Activated naive CD8-positive, alpha-beta T cell treated with anti-CD3 and anti-CD28 coated beads, Interleukin-2, amount 50 U/mL, for 24 hours (primary cell): ENCODE results near the gene HERC3.

Experiments used
- ATAC-seq: fragments of 150-1000 bp; cut with Tn5 transposase; one replicate; pipeline ENCODE4 v1.10.0; 2021
- DNase-seq: peaks from one replicate; pipeline ENCODE4 v3.0.0; 2021
- H3K27ac Mint-ChIP-seq: one replicate; pipeline ENCODE4 v1.8.0; 2021; ENCODE audit warnings: mild to moderate bottlenecking, mixed read lengths
- H3K27me3 Mint-ChIP-seq: one replicate; pipeline ENCODE4 v1.8.0; 2021; ENCODE audit warnings: mixed read lengths
- H3K36me3 Mint-ChIP-seq: one replicate; pipeline ENCODE4 v1.8.0; 2021; ENCODE audit warnings: low read depth, mixed read lengths
- H3K4me1 Mint-ChIP-seq: one replicate; pipeline ENCODE4 v1.8.0; 2021; ENCODE audit warnings: mixed read lengths
- H3K4me3 Mint-ChIP-seq: one replicate; pipeline ENCODE4 v1.8.0; 2021; ENCODE audit warnings: mild to moderate bottlenecking, moderate library complexity, mixed read lengths
- H3K9me3 Mint-ChIP-seq: one replicate; pipeline ENCODE4 v1.8.0; 2021; ENCODE audit warnings: mixed read lengths

The HERC3 gene

GRCh38 chr4:88702782-88703181 lies 110.5 kb downstream of the HERC3 start:
- no peak for DNase-seq
- no peaks in the 10 kb centered on the region for H3K9me3 Mint-ChIP-seq
- no peak for ATAC-seq
- no peaks in the 10 kb centered on the region for H3K27me3 Mint-ChIP-seq
- no peak overlapping the region for H3K27ac Mint-ChIP-seq
- H3K4me3 Mint-ChIP-seq = no peak overlapping the region
- peaks cover 15% of the 10 kb centered on the region for H3K36me3 Mint-ChIP-seq
- H3K4me1 Mint-ChIP-seq = peaks cover 5% of the 10 kb centered on the region

- DNase-seq (no peak), ATAC-seq (no peak)
- Mint-ChIP-seq H3K4me1 (peaks cover 5% of the 10 kb centered on the region), H3K27me3 (no peaks in the 10 kb centered on the region), H3K36me3 (peaks cover 31% of the 10 kb centered on the region), H3K4me3 (no peak overlapping the region), H3K27ac (no peak overlapping the region), H3K9me3 (no peaks in the 10 kb centered on the region)
Observed at GRCh38 chr4:88705223-88705622, 112.9 kb downstream of the HERC3 start.

- Mint-ChIP-seq H3K4me3 (no peak overlapping the region), H3K36me3 (peaks cover 38% of the 10 kb centered on the region), H3K4me1 (peaks cover 5% of the 10 kb centered on the region), H3K9me3 (no peaks in the 10 kb centered on the region), H3K27ac (peak overlapping the region; percentile 17), H3K27me3 (no peaks in the 10 kb centered on the region)
- no peak for ATAC-seq
- DNase-seq = no peak
Observed at GRCh38 chr4:88705805-88706492, 113.7 kb downstream of the HERC3 start.

GRCh38 chr4:88706574-88706973 lies 114.3 kb downstream of the HERC3 start:
- H3K4me3 Mint-ChIP-seq = no peak overlapping the region
- ATAC-seq (no peak), DNase-seq (no peak)
- peaks cover under 1% of the 10 kb centered on the region for H3K9me3 Mint-ChIP-seq
- peaks cover 5% of the 10 kb centered on the region for H3K4me1 Mint-ChIP-seq
- H3K27ac Mint-ChIP-seq = no peak overlapping the region
- no peaks in the 10 kb centered on the region for H3K27me3 Mint-ChIP-seq
- H3K36me3 Mint-ChIP-seq = peaks cover 39% of the 10 kb centered on the region

DNA sequence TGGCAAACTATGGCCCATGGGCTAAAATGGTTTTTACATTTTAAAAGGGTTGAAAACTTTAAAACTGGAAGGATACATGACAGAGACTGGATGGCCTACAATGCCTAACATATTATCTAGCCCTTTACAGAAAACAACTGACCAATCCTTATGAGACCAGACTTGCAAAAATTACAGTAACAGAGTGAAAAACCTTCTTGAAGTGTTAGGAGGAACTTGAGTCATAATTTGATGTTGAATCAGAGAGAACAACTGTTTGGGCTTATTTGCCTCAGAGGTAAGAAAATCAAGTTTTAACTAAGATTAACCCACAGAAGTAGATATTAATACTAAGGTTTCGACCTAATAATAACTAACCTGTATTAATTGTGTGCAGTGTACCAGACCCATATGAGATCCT lies 117.7 kb downstream of the HERC3 start:
- Mint-ChIP-seq H3K4me1 (peaks cover 5% of the 10 kb centered on the region), H3K36me3 (peaks cover 63% of the 10 kb centered on the region), H3K27me3 (no peaks in the 10 kb centered on the region), H3K27ac (no peak overlapping the region), H3K4me3 (no peak overlapping the region), H3K9me3 (peaks cover 12% of the 10 kb centered on the region)
- DNase-seq (no peak), ATAC-seq (no peak)

DNA sequence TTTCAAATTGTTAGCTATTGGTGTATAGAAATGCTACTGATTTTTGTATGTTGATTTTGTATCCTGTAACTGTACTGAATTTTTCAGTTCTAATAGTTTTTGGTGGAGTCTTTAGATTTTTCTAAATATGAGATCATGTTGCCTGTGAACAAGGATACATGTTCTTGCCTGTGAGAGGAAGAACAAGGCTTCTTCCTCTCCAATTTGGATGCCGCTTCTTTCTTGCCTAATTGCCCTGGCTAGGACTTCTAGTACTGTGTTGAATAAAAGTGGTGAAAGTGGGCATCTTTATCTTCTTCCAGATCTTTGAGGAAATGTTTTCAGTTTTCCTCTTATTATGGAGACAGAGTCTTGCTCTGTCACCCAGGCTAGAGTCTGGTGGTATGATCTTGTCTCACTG lies 121.5 kb downstream of the HERC3 start:
- Mint-ChIP-seq H3K36me3 (peaks cover 75% of the 10 kb centered on the region), H3K4me1 (no peaks in the 10 kb centered on the region), H3K27ac (no peak overlapping the region), H3K4me3 (no peak overlapping the region), H3K27me3 (no peaks in the 10 kb centered on the region), H3K9me3 (peaks cover 34% of the 10 kb centered on the region)
- DNase-seq (no peak), ATAC-seq (no peak)

- H3K36me3 Mint-ChIP-seq = peaks cover 48% of the 10 kb centered on the region
- no peak overlapping the region for H3K4me3 Mint-ChIP-seq
- no peak for DNase-seq
- no peak overlapping the region for H3K27ac Mint-ChIP-seq
- H3K4me1 Mint-ChIP-seq = no peaks in the 10 kb centered on the region
- peaks cover 29% of the 10 kb centered on the region for H3K9me3 Mint-ChIP-seq
- no peaks in the 10 kb centered on the region for H3K27me3 Mint-ChIP-seq
- no peak for ATAC-seq
Observed at GRCh38 chr4:88718098-88718497, 125.8 kb downstream of the HERC3 start.

- no peak for ATAC-seq
- peaks cover 41% of the 10 kb centered on the region for H3K36me3 Mint-ChIP-seq
- peaks cover 27% of the 10 kb centered on the region for H3K9me3 Mint-ChIP-seq
- DNase-seq = no peak
- no peak overlapping the region for H3K4me3 Mint-ChIP-seq
- H3K27ac Mint-ChIP-seq = no peak overlapping the region
- H3K27me3 Mint-ChIP-seq = no peaks in the 10 kb centered on the region
- no peaks in the 10 kb centered on the region for H3K4me1 Mint-ChIP-seq
Observed at GRCh38 chr4:88719381-88719780, 127.1 kb downstream of the HERC3 start.

DNA sequence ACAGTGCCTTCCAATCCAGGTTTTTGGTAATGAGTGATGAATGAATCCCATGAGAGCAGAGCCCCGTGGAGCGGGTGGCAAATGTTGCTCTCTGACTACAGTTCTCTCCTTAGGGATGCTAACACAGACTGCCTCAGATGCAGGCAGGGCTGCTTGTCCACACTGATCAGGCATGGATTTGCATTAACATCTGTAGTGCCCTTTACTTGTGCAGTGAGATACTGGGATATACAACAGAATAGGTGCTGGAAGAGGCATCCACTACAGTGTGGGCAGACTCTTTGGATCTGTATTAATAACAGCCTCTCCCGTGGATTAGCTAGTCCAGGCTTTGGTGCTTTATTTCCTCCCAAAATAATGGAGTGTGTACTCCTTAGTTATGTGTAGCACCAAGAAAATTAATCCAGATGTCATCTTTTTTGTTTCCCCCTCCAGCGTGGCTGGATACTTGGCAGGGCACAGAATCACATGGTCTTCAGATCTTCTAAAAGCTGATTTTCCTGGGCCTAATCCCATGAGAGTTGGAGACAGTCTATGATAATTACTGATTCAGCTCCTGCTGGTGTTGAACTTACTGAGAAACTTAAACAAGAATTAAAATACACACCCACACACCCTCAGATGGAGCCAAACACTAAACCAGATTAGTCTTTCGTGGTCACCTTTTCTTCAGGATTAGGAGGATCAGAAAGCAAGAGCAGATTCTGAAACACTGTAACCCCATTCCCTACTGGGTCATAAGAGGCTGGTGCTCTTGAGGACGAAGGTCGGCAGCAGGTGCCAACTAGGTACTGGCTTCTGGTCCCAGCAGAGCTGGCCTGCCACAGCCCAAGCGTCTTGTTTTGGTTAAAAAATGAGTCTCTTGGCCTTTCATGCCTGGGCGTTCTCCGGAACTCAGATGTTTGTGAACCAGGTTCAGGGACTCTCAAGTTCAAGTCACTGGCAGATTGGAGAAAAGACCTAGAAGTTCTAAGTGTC lies 128.5 kb downstream of the HERC3 start:
- H3K4me3 Mint-ChIP-seq = no peak overlapping the region
- peaks cover 29% of the 10 kb centered on the region for H3K36me3 Mint-ChIP-seq
- no peaks in the 10 kb centered on the region for H3K4me1 Mint-ChIP-seq
- no peak for ATAC-seq
- no peak overlapping the region for H3K27ac Mint-ChIP-seq
- H3K27me3 Mint-ChIP-seq = no peaks in the 10 kb centered on the region
- DNase-seq = no peak
- peaks cover 19% of the 10 kb centered on the region for H3K9me3 Mint-ChIP-seq

DNA sequence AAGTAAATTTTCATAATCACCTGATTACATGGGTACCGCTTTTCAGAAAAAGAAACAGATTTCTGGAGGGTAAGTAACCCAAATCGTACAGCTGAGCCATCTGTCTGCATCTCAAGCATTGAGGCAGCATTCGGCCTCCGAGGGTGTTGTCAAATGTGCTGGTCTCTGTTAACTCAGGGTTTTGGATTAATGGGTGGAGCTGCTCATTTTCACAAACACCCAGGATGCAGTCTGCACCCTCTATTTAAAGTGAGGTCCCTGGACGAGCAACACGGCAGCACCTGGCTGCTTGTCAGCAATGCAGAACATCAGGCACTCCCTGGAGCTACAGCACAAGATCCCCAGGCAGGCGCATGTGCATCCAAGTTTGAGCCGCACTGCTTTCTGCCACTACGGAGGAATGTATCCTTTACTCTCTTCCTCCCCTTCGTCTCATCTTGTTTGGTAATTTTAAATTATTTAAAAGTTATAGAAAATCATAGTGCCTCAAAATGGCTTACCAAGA lies 130.0 kb downstream of the HERC3 start:
- Mint-ChIP-seq H3K27ac (no peak overlapping the region), H3K36me3 (peaks cover 17% of the 10 kb centered on the region), H3K9me3 (peaks cover 5% of the 10 kb centered on the region), H3K4me3 (no peak overlapping the region), H3K4me1 (no peaks in the 10 kb centered on the region), H3K27me3 (no peaks in the 10 kb centered on the region)
- DNase-seq (no peak), ATAC-seq (no peak)

- Mint-ChIP-seq H3K27me3 (no peaks in the 10 kb centered on the region), H3K4me3 (no peak overlapping the region), H3K36me3 (peaks cover 12% of the 10 kb centered on the region), H3K27ac (no peak overlapping the region), H3K9me3 (peaks cover under 1% of the 10 kb centered on the region), H3K4me1 (no peaks in the 10 kb centered on the region)
- ATAC-seq (no peak), DNase-seq (no peak)
Observed at GRCh38 chr4:88722828-88723227, 130.5 kb downstream of the HERC3 start.

GRCh38 chr4:88724406-88724805 lies 132.1 kb downstream of the HERC3 start:
- no peaks in the 10 kb centered on the region for H3K4me1 Mint-ChIP-seq
- ATAC-seq (no peak), DNase-seq (no peak)
- no peaks in the 10 kb centered on the region for H3K9me3 Mint-ChIP-seq
- H3K27ac Mint-ChIP-seq = no peak overlapping the region
- H3K4me3 Mint-ChIP-seq = no peak overlapping the region
- H3K36me3 Mint-ChIP-seq = peaks cover 7% of the 10 kb centered on the region
- H3K27me3 Mint-ChIP-seq = no peaks in the 10 kb centered on the region

- Mint-ChIP-seq H3K36me3 (peaks cover 7% of the 10 kb centered on the region), H3K4me1 (no peaks in the 10 kb centered on the region), H3K9me3 (no peaks in the 10 kb centered on the region), H3K4me3 (no peak overlapping the region), H3K27ac (no peak overlapping the region), H3K27me3 (no peaks in the 10 kb centered on the region)
- ATAC-seq (no peak), DNase-seq (no peak)
Observed at GRCh38 chr4:88725143-88725542, 132.9 kb downstream of the HERC3 start.

DNA sequence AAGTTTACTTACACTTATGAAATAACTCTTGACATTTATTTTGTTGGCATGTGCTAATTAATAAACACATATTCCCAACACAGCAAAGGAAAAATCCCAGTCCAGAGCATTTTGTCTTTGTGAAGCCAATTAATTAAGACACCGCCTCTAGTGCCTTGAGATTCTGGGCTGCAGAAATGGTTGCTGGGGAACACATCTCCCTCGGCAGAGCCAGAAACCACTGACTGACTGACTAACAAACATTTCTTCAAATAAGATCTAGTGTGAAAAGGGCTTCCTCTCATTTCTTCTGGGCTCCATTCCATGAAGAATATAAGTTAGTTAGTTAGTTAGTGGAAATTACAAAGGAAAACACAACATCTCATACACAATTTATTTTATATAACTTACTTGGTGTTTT lies 133.7 kb downstream of the HERC3 start:
- Mint-ChIP-seq H3K4me3 (no peak overlapping the region), H3K9me3 (no peaks in the 10 kb centered on the region), H3K36me3 (peaks cover 5% of the 10 kb centered on the region), H3K27me3 (no peaks in the 10 kb centered on the region), H3K27ac (no peak overlapping the region), H3K4me1 (no peaks in the 10 kb centered on the region)
- no peak for DNase-seq
- no peak for ATAC-seq

DNA sequence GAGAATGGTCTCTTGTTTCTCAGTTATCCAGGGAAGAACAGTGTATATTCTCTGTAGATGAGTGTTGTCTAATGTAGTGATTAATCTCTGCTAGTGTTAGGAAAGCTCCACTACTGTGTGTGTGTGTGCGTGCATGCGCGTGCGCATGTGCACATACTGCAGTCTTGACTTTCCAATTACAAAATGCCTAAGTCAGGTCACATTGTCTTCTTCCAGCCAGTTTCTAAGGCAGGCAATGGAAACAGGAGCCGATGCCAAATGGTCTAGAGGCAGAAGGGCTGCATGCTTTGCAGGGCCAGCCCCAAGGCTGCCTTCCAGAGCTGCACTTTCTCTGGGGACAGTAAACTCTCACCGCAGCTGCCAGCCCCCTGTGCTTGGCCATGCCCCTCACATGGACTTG lies 135.9 kb downstream of the HERC3 start:
- Mint-ChIP-seq H3K4me1 (no peaks in the 10 kb centered on the region), H3K27me3 (no peaks in the 10 kb centered on the region), H3K4me3 (no peak overlapping the region), H3K36me3 (peaks cover 5% of the 10 kb centered on the region), H3K9me3 (no peaks in the 10 kb centered on the region), H3K27ac (no peak overlapping the region)
- ATAC-seq = no peak
- DNase-seq = no peak
